Loucy (cell line): ENCODE measurements around the gene MBD5.

Source experiments
- H2AFZ ChIP-seq: fragments of 200-600 bp; sonication (generic); 2 replicates; pipeline ENCODE4 v1.6.0; 2016; ENCODE audit warnings: antibody characterized with exemption, mild to moderate bottlenecking, low read length, moderate library complexity
- H3F3A ChIP-seq: fragments of 200-600 bp; 2 replicates; pipeline ENCODE4 v1.6.0; 2016; ENCODE audit warnings: antibody characterized with exemption, low read depth, mild to moderate bottlenecking
- H3K27me3 ChIP-seq: fragments of 200-600 bp; sonication (generic); 2 replicates; pipeline ENCODE4 v1.6.1; 2014; ENCODE audit warnings: low read length, mild to moderate bottlenecking; ENCODE audit not compliant: insufficient read depth, poor library complexity, severe bottlenecking
- H3K36me3 ChIP-seq: fragments of 200-600 bp; sonication (generic); 2 replicates; pipeline ENCODE4 v1.6.1; 2016; ENCODE audit warnings: low read length; ENCODE audit not compliant: insufficient read depth
- H3K4me1 ChIP-seq: fragments of 200-600 bp; sonication (generic); 2 replicates; pipeline ENCODE4 v1.5.1; 2014; ENCODE audit warnings: low read length, mild to moderate bottlenecking; ENCODE audit not compliant: insufficient read depth, poor library complexity, severe bottlenecking
- H3K4me2 ChIP-seq: fragments of 200-600 bp; sonication (generic); 2 replicates; pipeline ENCODE4 v1.6.0; 2014; ENCODE audit warnings: antibody characterized with exemption, low read length, low read depth, mild to moderate bottlenecking; ENCODE audit not compliant: poor library complexity, severe bottlenecking
- H3K4me3 ChIP-seq: fragments of 200-600 bp; sonication (generic); 2 replicates; pipeline ENCODE4 v1.5.1; 2014; ENCODE audit warnings: low read length, mild to moderate bottlenecking, mixed read lengths; ENCODE audit not compliant: poor library complexity, severe bottlenecking
- H3K79me2 ChIP-seq: fragments of 200-600 bp; sonication (generic); 2 replicates; pipeline ENCODE4 v1.6.1; 2014; ENCODE audit warnings: low read length; ENCODE audit not compliant: insufficient read depth
- H3K9ac ChIP-seq: fragments of 200-600 bp; sonication (generic); 2 replicates; pipeline ENCODE4 v1.6.0; 2014; ENCODE audit warnings: mild to moderate bottlenecking, low read depth, low read length, moderate library complexity; ENCODE audit not compliant: poor library complexity, severe bottlenecking
- H3K9me2 ChIP-seq: fragments of 200-600 bp; sonication (generic); replicated peaks from 2 replicates; pipeline ENCODE4 v1.6.1; 2016; ENCODE audit warnings: low read depth, low read length, mixed read lengths
- H3K9me3 ChIP-seq: fragments of 200-600 bp; sonication (generic); 2 replicates; pipeline ENCODE4 v1.6.1; 2014; ENCODE audit warnings: mild to moderate bottlenecking, antibody characterized with exemption, low read length, low read depth; ENCODE audit not compliant: insufficient read depth
- H4K20me1 ChIP-seq: fragments of 200-600 bp; sonication (generic); 2 replicates; pipeline ENCODE4 v1.6.0; 2014; ENCODE audit warnings: antibody characterized with exemption, low read length, mild to moderate bottlenecking; ENCODE audit not compliant: insufficient read depth, poor library complexity, severe bottlenecking
- EZH2phosphoT487 ChIP-seq: fragments of 200-600 bp; IDR thresholded peaks from 2 replicates; pipeline ENCODE4 v1.6.1; 2018; ENCODE audit warnings: antibody characterized with exemption, mild to moderate bottlenecking, moderate library complexity, borderline replicate concordance
- TF ChIP-seq, protein P1 (sequence below): fragments of 200-600 bp; sonication (generic); conservative IDR thresholded peaks from 2 replicates; pipeline ENCODE4 v1.5.1; 2014; ENCODE audit warnings: mild to moderate bottlenecking, antibody characterized with exemption, low read length

Gene MBD5

GRCh38 chr2:148546270-148546669 is 525.4 kb downstream of the MBD5 start:
- H2AFZ ChIP-seq: no peak overlapping the region
- no peaks in the 10 kb centered on the region for H3F3A ChIP-seq
- H3K79me2 ChIP-seq: no peaks in the 10 kb centered on the region
- peak overlapping the region; percentile 40 for H3K4me3 ChIP-seq
- no peaks in the 10 kb centered on the region for H3K27me3 ChIP-seq
- peaks cover 44% of the 10 kb centered on the region for H3K4me1 ChIP-seq
- no peaks in the 10 kb centered on the region for H3K9me3 ChIP-seq
- H3K36me3 ChIP-seq: no peaks in the 10 kb centered on the region
- H4K20me1 ChIP-seq: no peaks in the 10 kb centered on the region
- no peak for TF ChIP-seq EZH2phosphoT487
- TF ChIP-seq, protein P1, sequence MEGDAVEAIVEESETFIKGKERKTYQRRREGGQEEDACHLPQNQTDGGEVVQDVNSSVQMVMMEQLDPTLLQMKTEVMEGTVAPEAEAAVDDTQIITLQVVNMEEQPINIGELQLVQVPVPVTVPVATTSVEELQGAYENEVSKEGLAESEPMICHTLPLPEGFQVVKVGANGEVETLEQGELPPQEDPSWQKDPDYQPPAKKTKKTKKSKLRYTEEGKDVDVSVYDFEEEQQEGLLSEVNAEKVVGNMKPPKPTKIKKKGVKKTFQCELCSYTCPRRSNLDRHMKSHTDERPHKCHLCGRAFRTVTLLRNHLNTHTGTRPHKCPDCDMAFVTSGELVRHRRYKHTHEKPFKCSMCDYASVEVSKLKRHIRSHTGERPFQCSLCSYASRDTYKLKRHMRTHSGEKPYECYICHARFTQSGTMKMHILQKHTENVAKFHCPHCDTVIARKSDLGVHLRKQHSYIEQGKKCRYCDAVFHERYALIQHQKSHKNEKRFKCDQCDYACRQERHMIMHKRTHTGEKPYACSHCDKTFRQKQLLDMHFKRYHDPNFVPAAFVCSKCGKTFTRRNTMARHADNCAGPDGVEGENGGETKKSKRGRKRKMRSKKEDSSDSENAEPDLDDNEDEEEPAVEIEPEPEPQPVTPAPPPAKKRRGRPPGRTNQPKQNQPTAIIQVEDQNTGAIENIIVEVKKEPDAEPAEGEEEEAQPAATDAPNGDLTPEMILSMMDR: no peak
- H3K9me2 ChIP-seq: no peaks in the 10 kb centered on the region
- peak overlapping the region; percentile 17 for H3K9ac ChIP-seq
- H3K4me2 ChIP-seq: peak overlapping the region; percentile 70

- Histone ChIP-seq H3K9me3 (no peaks in the 10 kb centered on the region), H2AFZ (no peak overlapping the region), H3K4me3 (no peak overlapping the region), H3K4me1 (peaks cover 52% of the 10 kb centered on the region), H3K27me3 (no peaks in the 10 kb centered on the region), H3K79me2 (no peaks in the 10 kb centered on the region), H3K9me2 (no peaks in the 10 kb centered on the region), H3F3A (no peaks in the 10 kb centered on the region), H4K20me1 (no peaks in the 10 kb centered on the region), H3K4me2 (no peak overlapping the region), H3K9ac (no peak overlapping the region), H3K36me3 (no peaks in the 10 kb centered on the region)
- no peak for TF ChIP-seq EZH2phosphoT487
- TF ChIP-seq, protein P1: no peak
Observed at GRCh38 chr2:148548716-148549400, 528.0 kb downstream of the MBD5 start.

DNA sequence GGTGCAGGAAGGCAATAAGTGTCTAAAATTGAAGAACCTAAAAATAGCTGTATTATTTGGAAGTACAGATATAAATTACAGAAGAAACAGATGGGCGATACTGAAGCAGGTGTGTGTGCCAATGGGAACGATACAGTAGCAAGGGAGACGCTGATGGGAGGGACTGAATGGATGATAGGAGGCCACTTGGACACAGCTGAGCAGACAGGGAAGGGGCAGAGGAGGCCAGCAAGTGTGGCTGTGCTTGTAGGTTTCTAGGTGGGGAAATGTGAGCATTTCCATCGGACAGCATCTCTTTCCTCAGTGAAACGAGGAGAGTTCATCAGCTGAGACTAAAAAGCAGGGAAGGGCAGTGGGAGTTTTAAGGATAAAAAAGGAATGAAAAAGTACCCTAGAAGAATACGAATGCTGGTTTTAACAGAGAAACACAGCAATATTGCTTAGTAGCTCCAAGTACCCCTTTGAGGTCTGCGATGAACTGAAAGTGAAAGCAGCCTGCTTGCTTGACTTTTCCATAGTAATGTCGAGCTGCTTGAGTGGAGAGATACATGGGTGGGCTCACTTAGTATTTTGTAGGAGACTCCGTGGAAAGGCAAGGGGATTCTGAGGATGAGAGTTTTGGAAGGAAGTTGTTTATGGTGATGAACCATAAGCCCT is 531.9 kb downstream of the MBD5 start:
- peak overlapping the region; percentile 68 for H3K9ac ChIP-seq
- H3K27me3 ChIP-seq: no peaks in the 10 kb centered on the region
- TF ChIP-seq EZH2phosphoT487: no peak
- TF ChIP-seq, protein P1: no peak
- H3F3A ChIP-seq: no peaks in the 10 kb centered on the region
- H2AFZ ChIP-seq: peak overlapping the region; percentile 96
- no peaks in the 10 kb centered on the region for H3K36me3 ChIP-seq
- H4K20me1 ChIP-seq: no peaks in the 10 kb centered on the region
- no peaks in the 10 kb centered on the region for H3K9me3 ChIP-seq
- no peaks in the 10 kb centered on the region for H3K9me2 ChIP-seq
- H3K4me1 ChIP-seq: peaks cover 33% of the 10 kb centered on the region
- H3K79me2 ChIP-seq: no peaks in the 10 kb centered on the region
- H3K4me2 ChIP-seq: peak overlapping the region; percentile 86
- H3K4me3 ChIP-seq: peak overlapping the region; percentile 77
